ENCODE results near the gene CDYL2.
"Not testable (repeated sequence)": the region's sequence is repeated elsewhere in the genome, so short reads cannot be mapped to it uniquely, and the experiment has no call there.

Gene CDYL2

DNA sequence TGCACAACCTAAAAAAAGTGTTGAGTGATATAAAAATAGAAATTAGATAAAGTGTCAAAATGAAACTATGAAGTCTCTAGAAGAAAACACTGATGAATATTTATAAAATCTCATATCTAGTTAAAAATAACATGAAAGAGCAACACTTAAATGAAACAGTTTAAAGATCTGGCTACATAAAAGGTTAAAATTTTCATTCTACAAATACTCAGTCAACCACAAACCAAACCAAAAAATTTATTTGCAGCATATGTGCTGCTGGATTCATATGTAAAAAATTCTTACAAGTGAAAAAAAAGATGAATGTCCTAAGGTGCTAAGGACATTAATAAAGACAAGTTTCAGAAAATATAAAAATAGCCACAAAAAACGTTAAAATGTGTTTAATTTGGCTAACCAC lies 22.6 kb upstream of the CDYL2 start:
- TF ChIP-seq POLR2A (IDR thresholded peaks at IDR 0.05; ENCODE audit: low read depth, low read length), result no peak
- FAIRE-seq, result no peak
- DNase-seq (ENCODE audit: insufficient read length, low spot score), result no peak

DNA sequence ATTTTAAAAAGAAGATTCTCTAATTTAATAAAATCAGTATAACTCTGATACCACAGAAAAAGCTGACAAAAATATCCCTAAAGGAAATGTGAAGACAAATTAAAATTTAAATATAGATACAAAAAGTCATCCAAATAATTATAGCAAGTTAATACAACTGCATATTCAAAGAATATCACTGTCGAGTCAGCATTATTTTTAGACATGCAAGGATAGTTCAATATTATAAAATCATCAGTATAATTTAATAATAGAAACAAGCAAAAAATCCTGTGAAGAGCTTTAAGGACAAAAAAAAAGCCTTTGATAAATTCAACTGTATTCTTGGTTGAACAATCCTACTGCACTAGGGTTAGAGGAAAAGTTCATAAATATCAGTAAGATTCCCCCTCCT lies 21.0 kb upstream of the CDYL2 start:
- FAIRE-seq, result no peak
- DNase-seq (ENCODE audit: insufficient read length, low spot score), result no peak
- TF ChIP-seq POLR2A (IDR thresholded peaks at IDR 0.05; ENCODE audit: low read depth, low read length), result no peak

- TF ChIP-seq POLR2A (IDR thresholded peaks at IDR 0.05; ENCODE audit: low read depth, low read length), result no peak
- FAIRE-seq, result peak; percentile 86
- no peak for DNase-seq (ENCODE audit: insufficient read length, low spot score)
Measured at GRCh38 chr16:80824623-80825364, 20.4 kb upstream of the CDYL2 start.

- no peak for DNase-seq (ENCODE audit: insufficient read length, low spot score)
- no peak for TF ChIP-seq POLR2A (IDR thresholded peaks at IDR 0.05; ENCODE audit: low read depth, low read length)
- no peak for FAIRE-seq
Measured at GRCh38 chr16:80819988-80820387, 15.6 kb upstream of the CDYL2 start.

DNA sequence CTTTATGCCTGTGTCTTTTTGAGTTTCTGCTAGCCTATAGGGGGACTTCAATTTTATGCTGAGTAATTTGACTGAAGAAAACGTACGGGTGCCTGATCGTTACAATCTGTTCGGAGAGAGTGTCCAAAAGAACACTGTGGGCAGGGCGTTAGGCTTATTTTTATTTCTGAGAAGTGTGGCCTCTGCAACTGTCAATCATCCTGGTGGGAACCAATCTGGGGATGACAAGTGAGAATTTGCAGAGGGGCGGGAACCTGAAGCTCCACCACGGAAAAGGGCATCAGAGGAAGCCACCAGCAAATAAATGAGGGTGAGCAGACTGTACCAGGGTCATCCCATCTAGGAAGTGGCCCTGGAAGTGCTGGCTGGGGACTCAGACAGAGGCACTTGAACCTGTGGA lies 12.0 kb upstream of the CDYL2 start:
- no peak for TF ChIP-seq POLR2A (IDR thresholded peaks at IDR 0.05; ENCODE audit: low read depth, low read length)
- FAIRE-seq (no peak), DNase-seq (ENCODE audit: insufficient read length, low spot score) (no peak)

- not testable (repeated sequence) for FAIRE-seq; DNase-seq (ENCODE audit: insufficient read length, low spot score)
Measured at GRCh38 chr16:80815278-80815677, 10.9 kb upstream of the CDYL2 start.

GRCh38 chr16:80812593-80812992 lies 8.2 kb upstream of the CDYL2 start:
- no peak for TF ChIP-seq POLR2A (IDR thresholded peaks at IDR 0.05; ENCODE audit: low read depth, low read length)
- DNase-seq (ENCODE audit: insufficient read length, low spot score) (no peak), FAIRE-seq (no peak)

DNA sequence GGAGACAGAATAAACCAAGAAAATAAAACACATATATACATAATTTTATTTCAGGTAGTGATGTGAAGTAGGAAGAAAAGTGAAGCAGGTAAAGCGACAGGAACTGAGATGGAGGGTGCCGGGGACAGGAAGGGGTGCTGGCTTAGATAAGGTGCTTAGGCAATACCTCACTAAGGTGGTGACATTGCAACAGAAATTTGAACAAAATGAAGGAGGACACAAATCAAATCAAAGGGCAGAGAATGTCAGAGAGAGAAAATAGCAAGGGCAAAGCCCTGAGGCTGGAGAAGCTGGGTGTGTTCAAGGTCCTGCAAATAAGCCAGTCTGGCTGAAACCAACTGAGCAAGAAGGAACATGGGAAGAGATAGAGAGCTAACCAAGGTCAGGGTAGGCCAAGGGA lies 5.0 kb upstream of the CDYL2 start:
- FAIRE-seq (no peak), DNase-seq (ENCODE audit: insufficient read length, low spot score) (no peak)
- TF ChIP-seq POLR2A (IDR thresholded peaks at IDR 0.05; ENCODE audit: low read depth, low read length), result no peak

DNA sequence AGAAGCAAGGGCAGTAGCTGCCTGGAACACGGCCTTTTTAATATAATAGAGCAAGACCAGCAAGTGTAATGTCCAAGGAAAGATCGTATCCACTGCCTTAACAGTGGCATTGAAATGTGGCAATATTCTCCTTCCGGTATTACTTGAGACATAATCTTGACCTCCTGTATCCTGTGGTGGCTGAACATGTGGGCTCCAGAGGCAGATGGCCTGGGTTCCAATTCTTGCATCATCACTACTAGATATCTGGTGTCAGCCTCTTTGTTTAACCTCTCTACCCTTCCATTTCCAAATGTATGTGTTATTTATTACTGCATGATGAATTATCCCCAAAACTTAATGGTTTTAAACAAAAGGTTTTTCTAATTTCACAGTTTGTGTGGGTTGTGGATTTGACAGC lies 3.5 kb upstream of the CDYL2 start:
- FAIRE-seq (no peak), DNase-seq (ENCODE audit: insufficient read length, low spot score) (no peak)
- no peak for TF ChIP-seq POLR2A (IDR thresholded peaks at IDR 0.05; ENCODE audit: low read depth, low read length)

DNA sequence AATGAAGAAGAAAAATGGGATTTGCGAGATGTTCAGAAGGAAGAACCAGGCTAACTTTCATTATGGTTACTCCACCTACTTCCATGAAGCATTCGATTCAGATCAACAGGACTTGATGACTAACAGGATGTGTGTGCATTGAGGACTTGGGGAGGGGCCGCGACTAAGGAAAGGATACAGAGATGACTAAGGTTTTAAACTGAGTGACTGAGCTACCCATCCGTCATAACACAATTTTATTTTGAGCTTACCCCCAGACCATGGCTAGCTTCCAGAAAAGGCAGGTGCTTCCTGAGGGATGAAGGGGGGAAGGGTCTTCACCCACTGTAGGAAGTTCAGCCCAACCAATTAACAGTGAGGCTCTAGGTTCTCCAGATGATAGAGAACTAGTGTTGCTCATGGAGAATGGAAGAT lies 2.5 kb upstream of the CDYL2 start:
- peak; percentile 87 for FAIRE-seq
- peak; percentile 69 for DNase-seq (ENCODE audit: insufficient read length, low spot score)
- TF ChIP-seq POLR2A (IDR thresholded peaks at IDR 0.05; ENCODE audit: low read depth, low read length), result no peak

DNA sequence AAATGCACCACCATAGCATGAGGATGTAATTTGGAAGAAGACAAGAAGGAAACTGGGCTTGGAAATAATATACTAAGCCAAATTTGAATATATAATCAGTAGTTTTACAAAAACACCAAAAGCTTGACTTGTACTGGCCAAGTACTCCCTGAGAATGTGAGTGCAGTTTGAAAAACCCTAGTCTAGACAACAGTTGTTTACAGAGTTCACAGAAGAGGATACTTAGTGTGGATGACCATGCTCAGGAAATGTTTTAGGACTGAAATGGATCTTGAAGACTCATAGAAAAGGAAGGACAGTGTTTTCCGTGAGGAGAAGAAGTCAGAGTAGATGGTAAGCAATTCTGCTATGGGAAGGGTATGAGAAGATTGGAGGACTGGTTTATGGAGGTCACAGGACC lies 1.9 kb upstream of the CDYL2 start:
- no peak for TF ChIP-seq POLR2A (IDR thresholded peaks at IDR 0.05; ENCODE audit: low read depth, low read length)
- FAIRE-seq (no peak), DNase-seq (ENCODE audit: insufficient read length, low spot score) (no peak)

DNA sequence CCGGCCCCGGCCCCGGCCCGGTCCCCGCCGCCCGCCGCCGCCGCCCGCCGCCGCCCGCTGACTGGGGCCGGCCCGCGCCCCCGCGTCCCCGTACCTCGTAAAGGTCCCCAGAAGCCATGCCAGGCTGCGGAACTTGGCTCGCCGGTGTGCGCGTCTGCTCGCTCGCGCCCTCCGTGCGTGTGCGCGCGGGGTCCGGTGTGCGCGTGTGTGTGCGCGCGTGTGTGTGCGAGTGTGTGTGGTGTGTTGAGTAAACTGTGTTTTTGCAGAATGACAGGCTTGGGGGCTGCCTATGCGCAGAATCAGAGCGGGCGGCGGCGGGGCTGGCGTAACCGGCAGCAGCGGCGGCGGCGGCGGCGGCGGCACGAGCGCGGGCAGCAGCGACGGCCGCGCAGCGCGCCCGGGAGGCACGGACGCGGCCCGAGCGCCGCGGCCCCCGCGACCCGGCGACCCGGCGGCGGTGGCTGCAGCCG lies 307 bp downstream of the CDYL2 start:
- no peak for TF ChIP-seq POLR2A (IDR thresholded peaks at IDR 0.05; ENCODE audit: low read depth, low read length)
- DNase-seq (ENCODE audit: insufficient read length, low spot score) (peak; percentile 33), FAIRE-seq (no peak)

DNA sequence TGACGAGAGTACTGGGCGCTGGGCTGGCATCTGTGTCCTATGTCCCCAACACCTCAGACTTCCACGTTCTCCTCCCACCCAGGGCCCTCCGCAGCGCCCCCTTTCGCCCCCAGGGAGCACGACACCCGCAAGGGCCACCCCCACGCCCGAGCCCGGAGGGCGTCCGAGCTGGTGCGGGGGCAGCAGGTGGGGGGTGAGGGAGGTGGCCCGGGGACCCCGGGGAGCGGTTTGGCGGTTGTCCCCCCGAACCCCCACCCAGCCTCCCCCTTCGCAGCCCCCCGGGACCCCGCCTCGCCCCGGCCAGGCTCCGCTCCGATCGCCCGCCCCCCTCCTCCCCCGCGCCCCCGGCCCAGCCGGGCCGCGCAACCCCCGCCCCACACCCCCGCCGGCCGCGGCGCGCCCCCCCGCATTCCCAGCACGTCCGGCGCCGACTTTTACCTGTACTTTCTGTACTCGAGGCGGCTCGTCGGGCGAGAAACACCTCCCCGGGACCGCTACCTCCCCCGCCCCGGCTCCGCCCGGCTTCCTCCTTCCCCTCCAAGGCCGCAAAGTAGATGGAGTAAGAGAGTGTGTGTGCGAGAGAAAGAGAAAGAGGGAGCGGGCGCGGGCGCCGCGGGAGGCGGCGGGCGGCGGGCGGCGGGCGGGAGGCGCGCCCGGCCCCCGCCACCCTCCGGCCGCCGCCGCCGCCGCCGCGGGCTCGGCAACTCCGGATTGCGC lies 901 bp downstream of the CDYL2 start:
- DNase-seq (ENCODE audit: insufficient read length, low spot score) (no peak), FAIRE-seq (no peak)
- TF ChIP-seq POLR2A (IDR thresholded peaks at IDR 0.05; ENCODE audit: low read depth, low read length), result no peak

- DNase-seq (ENCODE audit: insufficient read length, low spot score) (no peak), FAIRE-seq (no peak)
- TF ChIP-seq POLR2A (IDR thresholded peaks at IDR 0.05; ENCODE audit: low read depth, low read length), result no peak
Measured at GRCh38 chr16:80802902-80803301, 1.5 kb downstream of the CDYL2 start.

DNA sequence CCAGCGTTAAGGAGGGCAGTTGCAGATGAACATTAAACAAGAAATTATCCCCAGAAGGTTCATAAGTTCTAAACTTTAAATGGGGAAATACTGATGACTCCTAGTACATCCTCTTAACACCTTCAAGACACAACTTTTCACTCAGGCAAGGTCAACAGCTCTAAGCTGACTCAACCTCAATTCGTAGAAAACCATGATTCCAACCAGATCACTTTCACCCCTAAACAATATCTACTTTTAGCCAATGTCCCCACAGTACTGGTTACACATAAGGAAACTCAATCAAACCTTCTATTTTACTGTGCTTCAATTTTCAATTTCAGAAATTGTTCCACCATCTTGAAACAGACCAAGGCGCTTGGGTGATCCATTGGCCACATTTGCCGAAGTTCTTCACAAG lies 2.3 kb downstream of the CDYL2 start:
- DNase-seq (ENCODE audit: insufficient read length, low spot score) (no peak), FAIRE-seq (no peak)
- TF ChIP-seq POLR2A (IDR thresholded peaks at IDR 0.05; ENCODE audit: low read depth, low read length), result no peak
